ENCODE measurements around the gene CA14. TPM values are rescaled to one million over a fixed set of nuclear protein-coding genes. Genes with fewer than 3 reads are reported as not detected.
"Not testable (repeated sequence)": the region's sequence is repeated elsewhere in the genome, so short reads cannot be mapped to it uniquely, and the experiment has no call there.

CA14 gene
- polyA plus RNA-seq (2011; rRNA removed) = not detected in 2 replicates
- polyA plus RNA-seq (2012; cell fraction: cytosol; rRNA removed) = not detected in 2 replicates
- not detected in 2 replicates for polyA plus RNA-seq (2012; cell fraction: nucleus; rRNA removed)
- polyA plus RNA-seq (2017; fragmentation: RNase III; extraction: RNeasy Plus Mini Kit Qiagen cat#74134 plus additional on column Dnase treatment) = not detected in 3 replicates
- polyA minus RNA-seq (2011; rRNA and poly(A)+ RNA removed) = not detected in 2 replicates

DNA sequence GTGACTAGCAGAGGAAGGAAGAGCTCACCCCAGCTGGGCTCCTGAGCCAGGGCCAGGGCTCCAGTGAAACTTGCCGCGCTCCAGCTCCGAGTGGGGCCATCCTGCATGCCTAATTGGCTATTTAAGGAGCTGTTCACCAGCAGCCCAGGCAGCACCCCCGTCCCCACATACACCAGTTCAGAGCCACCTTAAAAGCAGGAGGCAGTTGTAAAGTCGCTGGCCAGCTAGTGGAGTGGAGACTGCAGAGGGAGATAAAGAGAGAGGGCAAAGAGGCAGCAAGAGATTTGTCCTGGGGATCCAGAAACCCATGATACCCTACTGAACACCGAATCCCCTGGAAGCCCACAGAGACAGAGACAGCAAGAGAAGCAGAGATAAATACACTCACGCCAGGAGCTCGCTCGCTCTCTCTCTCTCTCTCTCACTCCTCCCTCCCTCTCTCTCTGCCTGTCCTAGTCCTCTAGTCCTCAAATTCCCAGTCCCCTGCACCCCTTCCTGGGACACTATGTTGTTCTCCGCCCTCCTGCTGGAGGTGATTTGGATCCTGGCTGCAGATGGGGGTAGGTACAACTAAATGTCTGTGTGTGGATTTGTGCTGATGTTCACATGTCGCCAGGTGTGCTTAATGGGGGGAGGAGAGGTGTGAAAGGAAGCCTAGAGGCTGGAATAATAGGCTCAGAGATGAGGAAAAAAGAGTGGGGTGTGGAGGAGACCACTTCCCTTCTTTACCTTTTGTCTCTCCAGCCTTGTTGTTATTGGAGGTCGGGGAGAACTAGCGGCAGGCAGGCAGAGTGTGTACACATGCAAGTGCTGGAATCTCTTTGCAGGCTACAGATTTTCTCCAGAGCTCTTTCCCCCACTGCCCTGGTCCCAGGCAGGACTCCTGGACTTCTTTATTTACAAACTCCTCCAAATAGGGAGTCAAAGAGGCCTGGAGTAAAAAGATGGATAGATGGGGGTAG lies at the start of gene CA14:
Gene CA14 (plus strand): TSS at position 151 of the 962 bp plus-strand sequence. CDS start 355 bp downstream, at position 506.
- TF ChIP-seq ZSCAN20 (CRISPR knock-in tag; IDR thresholded peaks at IDR 0.05) (no peak), EP300 (IDR thresholded peaks at IDR 0.05) (no peak)
- H3K4me2 ChIP-seq = peak within 1 kb of the TSS; percentile 68
- FAIRE-seq (no peak), ATAC-seq (no peak), DNase-seq (ENCODE audit: low read depth in 1 of 2, low spot score in 1 of 2) (no peak)
- no peaks in the 10 kb centered on the region for H3K9me3 ChIP-seq
- CTCF ChIA-PET = interaction anchor here (0.5 to 10.1 kb wide), 4 partner anchors 9 to 301 kb away, joined by 3 to 172 read pairs (median 3); partner anchors contain the start of gene CIART
- no peak within 1 kb of the TSS for H3K4me3 ChIP-seq
- H3K4me1 ChIP-seq = peaks cover 9% of the 10 kb centered on the region; the same call in 1 of the 3 replicates
- POLR2A ChIA-PET = no interaction called here
- peak within 1 kb of the TSS in 1 of 2 experiments; percentile 67; a peak in 4 of 6 replicates for H3K27ac ChIP-seq
- 61% methylated on average over 13 of the region's 13 CpGs for WGBS (ENCODE audit: missing lambda C conversion rate)

DNA sequence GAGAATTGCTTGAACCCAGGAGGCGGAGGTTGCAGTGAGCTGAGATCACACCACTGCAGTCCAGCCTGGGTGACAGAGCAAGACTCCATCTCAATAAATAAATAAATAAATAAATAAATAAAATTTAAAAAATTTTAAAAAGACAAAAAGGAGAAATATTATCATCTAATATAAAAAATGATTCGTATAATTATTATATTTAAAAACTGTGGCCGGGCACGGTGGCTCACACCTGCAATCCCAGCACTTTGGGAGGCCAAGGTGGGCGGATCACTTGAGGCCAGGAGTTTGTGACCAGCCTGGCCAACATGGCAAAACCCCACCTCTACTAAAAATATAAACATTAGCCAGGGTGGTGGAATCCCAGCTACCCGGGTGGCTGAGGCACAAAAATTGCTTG lies 49.1 kb upstream of the CA14 start:
- not testable (repeated sequence) for H3K9me3 ChIP-seq; H3K27ac ChIP-seq; FAIRE-seq; H3K4me2 ChIP-seq; H3K4me3 ChIP-seq; DNase-seq (ENCODE audit: low read depth in 1 of 2, low spot score in 1 of 2); ATAC-seq
- ChIA-PET CTCF (interaction anchor here (1.0 to 2.9 kb wide), 5 partner anchors 13 to 352 kb away, joined by 3 to 15 read pairs (median 6); no protein-coding TSS in a partner anchor), POLR2A (interaction anchor here (0.7 kb wide), 1 partner anchor 141 kb away, joined by 8 read pairs; the partner anchor contains the start of gene VPS45)
- 87% methylated on average over 6 of the region's 6 CpGs for WGBS (ENCODE audit: missing lambda C conversion rate)
- H3K4me1 ChIP-seq = peaks cover 12% of the 10 kb centered on the region; the same call in 2 of the 3 replicates

DNA sequence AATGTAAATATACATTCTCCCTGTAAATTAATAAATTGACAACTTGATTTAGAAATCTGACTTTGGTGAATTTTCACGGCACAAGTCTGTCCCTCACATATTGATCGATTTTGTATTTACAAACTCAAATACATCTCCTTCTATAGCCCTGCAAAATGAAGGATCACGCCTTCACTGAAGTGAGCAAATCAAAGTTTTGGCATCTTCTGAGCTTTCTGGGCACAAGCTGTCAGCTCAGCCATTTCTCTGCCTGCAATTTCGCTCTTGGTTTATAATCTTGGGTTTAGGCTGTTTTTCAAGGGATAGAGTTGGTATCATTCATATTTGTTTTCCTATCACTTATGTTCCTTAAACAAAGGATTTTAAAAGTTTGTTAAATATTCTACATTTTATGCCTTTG lies 47.5 kb upstream of the CA14 start:
- no peak overlapping the region for H3K4me3 ChIP-seq
- ChIA-PET CTCF (interaction anchor here (0.6 to 1.6 kb wide), 3 partner anchors 13 to 64 kb away, joined by 3 to 10 read pairs (median 4); no protein-coding TSS in a partner anchor), POLR2A (no interaction called here)
- ATAC-seq (no peak), FAIRE-seq (no peak), DNase-seq (ENCODE audit: low read depth in 1 of 2, low spot score in 1 of 2) (no peak)
- no peak overlapping the region for H3K4me2 ChIP-seq
- H3K27ac ChIP-seq = no peak overlapping the region
- TF ChIP-seq EHMT2 (IDR thresholded peaks at IDR 0.05; ENCODE audit: low read depth) (no peak), CEBPB (IDR thresholded peaks at IDR 0.05) (no peak), POLR2A (IDR thresholded peaks at IDR 0.05; ENCODE audit: low read length) (no peak), KDM1A (IDR thresholded peaks at IDR 0.05; ENCODE audit: low read depth) (no peak), SMC3 (IDR thresholded peaks at IDR 0.05) (no peak), RFX5 (IDR thresholded peaks at IDR 0.05) (no peak), EHF (CRISPR knock-in tag; IDR thresholded peaks at IDR 0.05) (no peak), HEYL (CRISPR knock-in tag; IDR thresholded peaks at IDR 0.05) (no peak), RNF2 (IDR thresholded peaks at IDR 0.05; ENCODE audit: borderline replicate concordance, low read depth) (no peak), FOSL2 (IDR thresholded peaks at IDR 0.05) (no peak), FOSL2 (CRISPR knock-in tag; IDR thresholded peaks at IDR 0.05) (no peak), MAZ (IDR thresholded peaks at IDR 0.05; ENCODE audit: borderline replicate concordance, low read depth, low read length) (no peak), NR3C1 (IDR thresholded peaks at IDR 0.05) (no peak)
- TF ChIP-seq, protein P1, sequence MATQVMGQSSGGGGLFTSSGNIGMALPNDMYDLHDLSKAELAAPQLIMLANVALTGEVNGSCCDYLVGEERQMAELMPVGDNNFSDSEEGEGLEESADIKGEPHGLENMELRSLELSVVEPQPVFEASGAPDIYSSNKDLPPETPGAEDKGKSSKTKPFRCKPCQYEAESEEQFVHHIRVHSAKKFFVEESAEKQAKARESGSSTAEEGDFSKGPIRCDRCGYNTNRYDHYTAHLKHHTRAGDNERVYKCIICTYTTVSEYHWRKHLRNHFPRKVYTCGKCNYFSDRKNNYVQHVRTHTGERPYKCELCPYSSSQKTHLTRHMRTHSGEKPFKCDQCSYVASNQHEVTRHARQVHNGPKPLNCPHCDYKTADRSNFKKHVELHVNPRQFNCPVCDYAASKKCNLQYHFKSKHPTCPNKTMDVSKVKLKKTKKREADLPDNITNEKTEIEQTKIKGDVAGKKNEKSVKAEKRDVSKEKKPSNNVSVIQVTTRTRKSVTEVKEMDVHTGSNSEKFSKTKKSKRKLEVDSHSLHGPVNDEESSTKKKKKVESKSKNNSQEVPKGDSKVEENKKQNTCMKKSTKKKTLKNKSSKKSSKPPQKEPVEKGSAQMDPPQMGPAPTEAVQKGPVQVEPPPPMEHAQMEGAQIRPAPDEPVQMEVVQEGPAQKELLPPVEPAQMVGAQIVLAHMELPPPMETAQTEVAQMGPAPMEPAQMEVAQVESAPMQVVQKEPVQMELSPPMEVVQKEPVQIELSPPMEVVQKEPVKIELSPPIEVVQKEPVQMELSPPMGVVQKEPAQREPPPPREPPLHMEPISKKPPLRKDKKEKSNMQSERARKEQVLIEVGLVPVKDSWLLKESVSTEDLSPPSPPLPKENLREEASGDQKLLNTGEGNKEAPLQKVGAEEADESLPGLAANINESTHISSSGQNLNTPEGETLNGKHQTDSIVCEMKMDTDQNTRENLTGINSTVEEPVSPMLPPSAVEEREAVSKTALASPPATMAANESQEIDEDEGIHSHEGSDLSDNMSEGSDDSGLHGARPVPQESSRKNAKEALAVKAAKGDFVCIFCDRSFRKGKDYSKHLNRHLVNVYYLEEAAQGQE (IDR thresholded peaks at IDR 0.05) = no peak
- TF ChIP-seq, protein P2, sequence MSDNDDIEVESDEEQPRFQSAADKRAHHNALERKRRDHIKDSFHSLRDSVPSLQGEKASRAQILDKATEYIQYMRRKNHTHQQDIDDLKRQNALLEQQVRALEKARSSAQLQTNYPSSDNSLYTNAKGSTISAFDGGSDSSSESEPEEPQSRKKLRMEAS (IDR thresholded peaks at IDR 0.05) = no peak
- TF ChIP-seq, protein P3, sequence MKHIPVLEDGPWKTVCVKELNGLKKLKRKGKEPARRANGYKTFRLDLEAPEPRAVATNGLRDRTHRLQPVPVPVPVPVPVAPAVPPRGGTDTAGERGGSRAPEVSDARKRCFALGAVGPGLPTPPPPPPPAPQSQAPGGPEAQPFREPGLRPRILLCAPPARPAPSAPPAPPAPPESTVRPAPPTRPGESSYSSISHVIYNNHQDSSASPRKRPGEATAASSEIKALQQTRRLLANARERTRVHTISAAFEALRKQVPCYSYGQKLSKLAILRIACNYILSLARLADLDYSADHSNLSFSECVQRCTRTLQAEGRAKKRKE (CRISPR knock-in tag; IDR thresholded peaks at IDR 0.05; ENCODE audit: low read depth) = no peak
- WGBS (ENCODE audit: missing lambda C conversion rate) = 79% methylated on average over 4 of the region's 4 CpGs
- H3K9me3 ChIP-seq = no peaks in the 10 kb centered on the region
- H3K4me1 ChIP-seq = peaks cover 16% of the 10 kb centered on the region; the same call in 2 of the 3 replicates
